ENCODE measurements around the gene MAP4K4.

The MAP4K4 gene

DNA sequence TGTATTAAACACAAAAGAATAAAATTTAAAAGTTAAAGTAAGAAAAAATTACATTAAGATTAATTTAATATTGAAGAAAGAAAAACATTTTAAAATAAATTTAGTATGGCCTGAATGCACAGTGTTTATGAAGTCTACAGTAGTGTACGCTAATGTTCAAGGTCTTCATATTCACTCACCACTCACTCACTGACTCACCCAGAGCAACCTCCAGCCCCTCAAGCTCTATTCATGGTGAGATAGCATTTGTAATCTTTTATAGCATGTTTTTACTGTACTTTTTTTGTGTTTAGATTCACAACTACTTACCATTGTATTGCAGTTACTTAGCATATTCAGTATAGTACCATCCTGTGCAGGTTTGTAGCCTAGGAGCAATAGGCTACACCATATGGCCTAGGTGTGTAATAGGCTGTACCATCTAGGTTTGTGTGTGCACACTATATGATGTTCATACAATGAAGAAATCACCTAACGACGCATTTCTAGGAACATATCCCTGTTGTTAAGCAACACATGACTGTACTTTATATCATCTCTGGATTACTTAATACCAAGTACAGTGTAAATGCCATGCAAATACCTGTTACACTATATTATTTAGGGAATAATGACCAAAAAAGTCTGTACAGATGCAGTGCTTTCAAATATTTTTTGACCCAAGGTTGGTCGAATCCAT, 150.3 kb downstream of the MAP4K4 start:
- no peak for DNase-seq

DNA sequence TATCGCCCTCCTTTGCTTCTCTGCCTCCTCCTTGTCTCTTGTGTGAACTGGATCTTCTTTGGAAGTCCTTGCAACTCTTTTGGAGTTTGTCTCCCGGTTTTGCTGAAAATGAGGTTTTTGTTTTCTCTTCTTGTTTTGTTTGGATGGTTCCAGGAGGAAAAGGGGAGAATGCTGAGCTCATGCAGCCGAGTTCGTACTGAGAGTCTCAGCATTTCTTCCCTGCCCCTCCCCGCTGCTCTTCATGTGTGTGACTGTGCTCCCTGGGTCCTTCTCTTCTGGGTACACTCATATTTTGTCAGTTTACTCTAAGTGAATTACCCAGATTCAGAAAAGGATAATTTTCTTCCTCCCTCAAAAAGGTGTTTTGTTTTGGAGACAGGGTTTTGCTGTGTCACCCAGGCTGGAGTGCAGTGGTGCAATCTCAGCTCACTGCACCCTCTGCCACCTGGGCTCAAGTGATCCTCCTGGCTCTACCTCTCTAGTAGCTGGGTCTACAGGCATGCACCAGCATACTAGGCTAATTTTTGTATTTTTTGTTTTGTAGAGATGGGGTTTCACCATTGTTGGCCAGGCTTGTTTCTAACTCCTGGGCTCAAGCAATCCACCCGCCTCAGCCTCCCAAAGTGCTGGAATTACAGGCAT, 151.4 kb downstream of the MAP4K4 start:
- no peak for DNase-seq

DNA sequence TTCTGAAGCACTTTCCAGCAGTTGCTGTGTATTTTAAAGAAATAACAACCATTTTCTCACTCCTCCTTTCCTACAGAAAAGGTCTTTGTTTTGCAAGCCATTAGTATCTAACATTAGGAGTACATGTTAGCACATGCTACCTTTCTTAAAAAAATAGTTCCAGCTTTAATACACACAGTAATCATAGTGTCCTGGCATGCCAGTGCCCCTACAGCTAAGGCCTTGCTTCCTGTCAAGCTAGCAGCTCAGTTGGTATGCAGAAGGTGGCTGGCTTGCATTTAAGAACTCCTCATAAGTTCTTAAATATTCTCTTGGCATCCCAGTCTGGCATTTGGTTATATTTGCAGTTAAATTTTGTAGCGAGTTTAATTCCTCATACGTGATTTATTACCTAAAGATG, 152.9 kb downstream of the MAP4K4 start:
- DNase-seq = no peak

DNA sequence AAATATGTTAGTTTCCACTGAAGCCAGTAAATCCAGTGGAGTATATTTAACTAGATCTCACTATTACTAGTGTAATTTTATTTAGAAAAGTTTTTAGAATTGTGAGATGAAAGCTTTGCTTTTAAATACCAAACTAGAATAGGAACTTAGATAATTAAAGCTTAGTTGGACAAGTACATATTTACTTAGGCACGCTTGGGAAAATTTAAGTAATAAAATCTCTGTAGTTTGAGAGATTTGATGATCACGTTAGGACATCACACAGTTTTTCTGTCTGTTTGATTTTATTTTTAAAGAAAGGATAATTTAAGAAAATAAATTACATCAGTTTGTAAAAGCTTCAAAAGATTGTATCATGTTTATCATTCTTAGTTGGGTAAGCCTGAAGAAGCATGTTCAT, 153.5 kb downstream of the MAP4K4 start:
- no peak for DNase-seq

DNA sequence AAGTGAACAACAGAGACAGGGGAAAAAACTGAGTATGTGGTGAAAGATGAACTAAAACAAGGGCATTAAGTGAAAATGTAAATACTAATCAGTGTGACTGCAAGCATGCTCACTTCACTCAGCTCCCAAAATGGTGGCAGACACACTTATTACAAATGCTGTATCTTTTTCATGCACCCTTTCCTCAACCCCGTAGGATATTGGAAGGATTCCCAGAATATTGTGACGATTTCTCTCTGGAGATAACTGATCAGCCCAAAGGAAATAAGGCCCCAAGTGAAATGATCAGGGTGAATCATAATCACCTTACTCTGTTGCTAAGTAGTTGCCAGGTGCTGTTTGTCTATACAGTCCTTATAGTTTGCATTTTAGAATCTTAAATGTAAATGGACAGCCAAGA, 155.3 kb downstream of the MAP4K4 start:
- DNase-seq = no peak

DNA sequence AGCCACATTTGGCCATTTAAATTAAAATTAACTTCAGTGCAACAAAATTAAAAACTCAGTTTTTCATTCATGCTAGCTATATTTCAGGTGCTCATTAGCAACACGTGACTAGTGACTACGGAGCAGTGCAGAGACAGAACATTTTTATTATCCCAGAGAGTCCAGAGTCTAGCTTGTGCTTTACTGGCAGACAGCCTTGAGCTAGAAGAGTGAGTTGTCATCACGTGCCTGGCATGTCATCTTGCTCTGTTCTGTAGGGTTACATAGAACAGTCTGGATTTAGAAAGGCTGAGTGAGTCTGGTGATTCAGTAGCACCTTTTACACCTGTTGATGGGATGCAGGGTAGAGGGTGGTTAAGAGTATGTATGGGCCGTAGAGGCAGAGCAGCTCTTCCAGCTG, 157.4 kb downstream of the MAP4K4 start:
- no peak for DNase-seq

DNA sequence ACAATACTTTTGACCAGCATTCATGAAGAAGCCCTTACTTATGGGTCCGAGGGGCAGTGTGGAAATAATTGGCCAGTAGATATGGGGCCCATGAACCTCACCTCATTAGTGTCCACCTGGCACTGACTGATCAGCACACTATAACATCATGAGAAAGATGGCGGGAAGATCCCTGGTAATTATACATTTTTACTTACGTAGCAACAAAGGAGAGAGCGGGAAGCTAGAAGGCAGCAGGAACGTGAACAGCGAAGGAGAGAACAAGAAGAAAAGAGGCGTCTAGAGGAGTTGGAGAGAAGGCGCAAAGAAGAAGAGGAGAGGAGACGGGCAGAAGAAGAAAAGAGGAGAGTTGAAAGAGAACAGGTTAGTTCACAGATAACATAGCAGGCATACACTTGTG, 158.3 kb downstream of the MAP4K4 start:
- no peak for DNase-seq

DNA sequence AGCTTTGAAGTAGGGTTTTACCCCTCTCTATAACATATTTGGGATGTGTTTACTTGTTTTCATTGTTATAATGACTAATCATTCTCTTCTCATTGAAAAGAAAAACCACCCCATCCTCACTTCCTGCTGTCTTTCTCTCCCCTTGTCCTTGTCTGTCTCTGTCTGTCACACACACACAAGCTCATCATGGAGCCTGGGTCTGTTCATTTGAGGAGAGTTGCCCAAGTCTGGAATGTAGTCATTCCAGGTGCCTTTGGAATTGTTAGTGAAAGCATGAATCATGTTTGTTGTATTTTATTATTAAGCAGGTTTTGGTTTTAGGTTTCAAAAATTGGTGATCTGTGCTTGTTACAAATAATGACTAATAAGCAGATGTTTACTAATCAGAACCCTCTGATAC, 160.7 kb downstream of the MAP4K4 start:
- DNase-seq = no peak

DNA sequence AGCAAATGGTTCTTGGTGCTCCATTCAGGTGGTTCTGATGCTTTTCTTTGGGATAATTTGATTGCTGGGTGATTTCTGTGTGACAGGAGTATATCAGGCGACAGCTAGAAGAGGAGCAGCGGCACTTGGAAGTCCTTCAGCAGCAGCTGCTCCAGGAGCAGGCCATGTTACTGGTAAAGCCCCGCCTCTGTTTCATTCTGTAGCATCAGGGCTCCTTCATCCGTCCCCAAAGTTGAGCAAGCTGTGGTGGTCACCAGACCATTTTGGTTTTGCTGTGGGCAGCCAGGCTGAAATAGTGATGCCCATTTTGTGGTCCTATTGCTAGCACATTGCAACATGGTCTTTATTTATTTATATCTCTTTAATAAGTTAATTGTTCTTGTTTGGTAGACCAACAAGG, 161.4 kb downstream of the MAP4K4 start:
- DNase-seq = no peak

DNA sequence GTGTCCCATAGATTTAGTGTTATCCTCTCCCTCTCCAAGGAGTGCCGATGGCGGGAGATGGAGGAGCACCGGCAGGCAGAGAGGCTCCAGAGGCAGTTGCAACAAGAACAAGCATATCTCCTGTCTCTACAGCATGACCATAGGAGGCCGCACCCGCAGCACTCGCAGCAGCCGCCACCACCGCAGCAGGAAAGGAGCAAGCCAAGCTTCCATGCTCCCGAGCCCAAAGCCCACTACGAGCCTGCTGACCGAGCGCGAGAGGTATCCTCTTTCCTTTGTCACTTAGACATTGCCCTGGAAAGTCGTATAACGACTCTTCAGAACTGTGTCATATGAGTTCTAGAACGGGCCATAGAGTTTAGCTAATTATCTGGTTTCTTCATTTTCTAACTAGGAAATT, 162.1 kb downstream of the MAP4K4 start:
- no peak for DNase-seq

DNA sequence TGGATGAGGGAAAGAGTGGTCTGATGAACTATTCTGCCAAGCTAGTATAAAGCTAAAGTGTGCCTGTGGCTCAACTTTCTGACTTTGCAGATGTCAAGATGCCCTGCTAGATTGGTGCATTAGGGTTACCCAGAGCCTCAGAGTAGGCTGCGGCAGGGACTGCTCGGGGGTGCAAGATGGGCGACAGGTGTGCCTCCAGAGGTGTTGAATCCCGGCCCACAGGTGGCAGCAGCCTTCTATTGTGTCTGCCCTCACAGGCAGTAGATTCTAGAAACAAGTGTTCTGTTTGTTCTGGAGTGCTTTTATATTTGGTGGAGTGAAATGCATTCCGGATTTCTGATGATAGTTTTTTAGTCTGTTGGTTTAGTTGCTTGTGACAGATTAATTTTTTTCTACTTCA, 162.7 kb downstream of the MAP4K4 start:
- DNase-seq = no peak

DNA sequence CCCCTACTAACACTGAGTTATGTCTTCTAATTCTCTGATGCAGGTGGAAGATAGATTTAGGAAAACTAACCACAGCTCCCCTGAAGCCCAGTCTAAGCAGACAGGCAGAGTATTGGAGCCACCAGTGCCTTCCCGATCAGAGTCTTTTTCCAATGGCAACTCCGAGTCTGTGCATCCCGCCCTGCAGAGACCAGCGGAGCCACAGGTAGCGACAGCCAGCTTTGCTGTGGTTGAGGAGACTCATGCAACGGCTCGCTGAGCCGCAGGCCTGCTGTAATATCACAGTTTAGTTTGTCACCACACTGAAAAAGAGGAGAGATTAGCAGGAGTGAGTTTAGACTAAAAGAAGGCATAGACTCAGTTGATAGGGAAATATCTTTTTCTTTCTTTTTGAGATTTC, 163.3 kb downstream of the MAP4K4 start:
- DNase-seq = no peak

DNA sequence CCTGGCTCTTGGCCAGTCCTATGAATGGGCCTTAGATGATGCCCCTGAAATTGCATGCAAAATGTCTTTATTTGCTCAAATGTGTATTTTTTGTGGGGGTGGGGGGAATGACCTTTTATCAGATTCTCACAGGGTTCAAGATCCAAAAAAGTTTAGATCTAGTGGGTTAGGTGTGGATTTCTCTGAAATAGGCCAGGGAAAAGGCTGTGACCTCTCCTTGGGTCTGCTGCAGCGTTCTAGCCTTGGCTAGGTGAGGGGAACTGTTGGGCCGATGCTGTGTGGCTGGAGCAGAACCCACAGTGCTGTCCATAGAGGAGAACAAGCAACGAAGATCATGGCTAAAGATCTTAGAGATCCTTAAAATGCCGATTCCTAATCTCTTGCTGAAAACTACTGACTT, 163.9 kb downstream of the MAP4K4 start:
- no peak for DNase-seq

DNA sequence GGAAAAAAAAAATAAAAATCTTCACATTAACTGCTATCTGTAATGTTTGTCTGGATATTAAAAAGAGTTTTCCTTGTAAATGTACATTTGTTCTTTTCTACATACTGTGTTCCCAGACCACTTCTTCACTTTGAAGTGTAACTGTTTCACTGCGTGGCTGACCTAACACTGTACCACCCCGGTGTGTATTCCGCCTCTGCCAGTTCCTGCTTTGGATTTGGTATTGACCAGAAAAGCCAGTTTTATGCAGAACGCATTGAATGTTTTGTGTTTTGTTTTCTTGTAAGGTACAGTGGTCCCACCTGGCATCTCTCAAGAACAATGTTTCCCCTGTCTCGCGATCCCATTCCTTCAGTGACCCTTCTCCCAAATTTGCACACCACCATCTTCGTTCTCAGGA, 166.0 kb downstream of the MAP4K4 start:
- DNase-seq = no peak

DNA sequence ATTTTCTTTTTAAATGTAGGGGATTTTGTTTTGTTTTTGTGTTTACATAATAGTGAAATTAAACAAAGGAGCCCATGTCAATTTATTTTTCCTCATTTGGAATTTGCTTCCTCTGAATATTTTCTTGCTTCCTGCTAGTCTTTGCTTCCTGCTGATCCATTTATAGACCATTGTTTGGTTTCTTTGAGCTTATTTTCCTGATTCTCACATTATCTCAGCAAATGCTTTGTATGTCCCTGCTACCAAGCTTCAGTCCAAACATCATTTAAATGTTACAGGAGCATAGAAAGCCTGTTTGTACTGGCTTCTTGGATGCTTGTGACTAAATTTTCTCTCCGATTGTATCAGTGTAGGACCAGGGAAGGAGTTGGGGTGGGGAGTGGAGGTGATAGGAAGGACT, 166.9 kb downstream of the MAP4K4 start:
- DNase-seq = no peak

DNA sequence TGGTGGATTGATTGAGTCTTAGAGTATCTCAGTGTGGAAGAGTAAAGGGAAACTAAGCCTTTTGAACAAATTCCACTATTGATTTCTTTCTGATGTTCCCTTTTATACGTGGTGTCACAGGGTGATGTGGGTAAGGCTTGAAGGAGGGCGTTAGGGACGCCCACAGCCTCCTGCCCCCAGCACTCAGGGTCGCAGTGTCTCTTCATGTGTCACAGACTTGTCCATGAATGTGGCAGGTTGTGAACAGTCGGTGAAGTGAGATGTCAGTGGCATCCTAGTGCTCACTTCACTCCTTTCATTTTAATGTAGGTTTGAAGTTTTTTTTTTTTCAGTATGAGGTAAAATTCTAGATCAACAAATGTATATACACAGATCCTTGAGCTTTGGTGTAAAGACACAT, 171.0 kb downstream of the MAP4K4 start:
- DNase-seq = no peak

DNA sequence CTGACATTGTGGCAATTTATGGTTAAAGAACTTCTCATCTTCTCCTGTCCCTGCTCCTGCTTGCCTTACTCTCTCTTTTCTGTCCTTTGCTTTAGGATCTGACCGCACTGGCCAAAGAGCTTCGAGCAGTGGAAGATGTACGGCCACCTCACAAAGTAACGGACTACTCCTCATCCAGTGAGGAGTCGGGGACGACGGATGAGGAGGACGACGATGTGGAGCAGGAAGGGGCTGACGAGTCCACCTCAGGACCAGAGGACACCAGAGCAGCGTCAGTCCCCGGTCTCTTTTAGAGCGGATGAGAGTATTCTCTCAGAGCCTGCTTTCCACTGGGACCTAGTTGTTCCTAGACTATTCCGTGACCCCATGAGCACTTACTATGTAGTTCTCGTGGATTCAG, 172.0 kb downstream of the MAP4K4 start:
- no peak for DNase-seq

DNA sequence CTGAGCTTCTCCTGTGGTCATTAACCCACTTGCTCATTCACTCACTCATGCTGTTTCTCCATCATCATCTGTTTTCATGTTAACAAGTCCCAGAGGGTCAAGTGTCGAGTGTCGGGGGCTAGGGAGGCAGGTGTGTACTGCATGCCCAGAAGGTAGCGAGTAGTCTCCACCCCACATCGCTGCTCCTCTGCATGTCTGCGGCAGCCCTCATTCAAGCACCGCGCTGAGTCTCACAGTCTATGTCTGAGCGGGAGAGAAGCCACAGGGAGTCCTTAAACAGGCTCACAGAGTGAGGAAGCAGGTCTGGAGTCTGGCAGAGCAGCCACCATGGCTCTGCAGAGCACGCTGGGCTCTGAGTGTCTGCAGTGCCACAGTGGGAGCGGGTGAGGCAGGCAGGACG, 172.9 kb downstream of the MAP4K4 start:
- DNase-seq = no peak

DNA sequence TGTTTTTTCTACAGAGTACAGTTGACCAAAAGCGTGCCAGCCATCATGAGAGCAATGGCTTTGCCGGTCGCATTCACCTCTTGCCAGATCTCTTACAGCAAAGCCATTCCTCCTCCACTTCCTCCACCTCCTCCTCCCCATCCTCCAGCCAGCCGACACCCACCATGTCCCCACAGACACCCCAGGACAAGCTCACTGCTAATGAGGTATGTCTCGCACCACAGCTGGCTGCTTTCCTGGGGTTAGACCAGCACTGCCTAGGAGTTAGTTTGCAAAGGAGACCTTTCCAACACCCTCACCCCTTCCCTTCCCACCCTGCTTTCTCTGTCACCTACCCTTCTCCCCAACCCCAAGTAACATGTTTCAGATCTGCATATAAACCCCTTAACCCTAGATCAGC, 174.0 kb downstream of the MAP4K4 start:
- DNase-seq = no peak

DNA sequence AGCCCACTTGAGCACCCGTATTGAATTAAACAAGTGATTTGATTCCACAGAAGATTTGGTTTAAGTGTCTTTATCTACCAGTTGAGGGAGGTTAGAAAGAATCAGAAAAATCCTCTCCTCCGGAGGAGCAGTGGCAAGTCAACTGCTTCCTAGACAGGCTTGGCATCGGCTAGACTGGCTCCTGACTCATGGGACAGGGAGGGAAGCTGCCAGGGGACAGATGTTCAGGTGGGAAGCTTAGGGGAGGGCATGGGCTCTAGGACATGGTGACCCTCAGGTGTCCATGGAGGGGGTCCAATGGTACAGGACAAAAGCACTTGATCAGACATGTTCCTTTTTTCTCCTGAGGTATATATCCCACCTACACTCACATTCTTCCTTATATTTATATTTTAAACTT, 175.0 kb downstream of the MAP4K4 start:
- no peak for DNase-seq

DNA sequence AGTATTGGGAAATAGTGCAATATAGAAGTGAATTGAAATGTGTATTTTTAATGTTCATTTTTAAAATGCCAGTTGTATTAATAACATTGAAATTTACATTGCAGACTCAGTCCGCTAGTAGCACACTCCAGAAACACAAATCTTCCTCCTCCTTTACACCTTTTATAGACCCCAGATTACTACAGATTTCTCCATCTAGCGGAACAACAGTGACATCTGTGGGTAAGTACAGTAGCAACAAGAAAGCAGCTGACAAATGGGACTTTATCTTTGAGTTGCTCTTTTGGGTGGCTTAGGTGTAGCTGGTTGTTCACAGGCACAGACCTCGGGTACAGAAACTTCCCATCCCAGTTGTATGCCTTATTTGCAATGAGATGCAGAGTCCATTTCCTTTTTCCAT, 176.0 kb downstream of the MAP4K4 start:
- no peak for DNase-seq

DNA sequence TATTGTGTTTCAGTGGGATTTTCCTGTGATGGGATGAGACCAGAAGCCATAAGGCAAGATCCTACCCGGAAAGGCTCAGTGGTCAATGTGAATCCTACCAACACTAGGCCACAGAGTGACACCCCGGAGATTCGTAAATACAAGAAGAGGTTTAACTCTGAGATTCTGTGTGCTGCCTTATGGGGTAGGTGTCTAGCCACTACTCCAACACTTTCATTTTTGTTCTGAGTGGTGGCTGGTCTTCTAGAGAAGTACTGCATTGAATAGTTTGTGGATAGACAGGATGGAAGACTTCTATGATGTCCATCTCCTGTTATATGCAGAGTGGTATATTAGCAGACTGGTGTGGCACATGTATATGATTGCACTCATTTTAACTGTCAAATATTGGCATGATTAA, 176.6 kb downstream of the MAP4K4 start:
- DNase-seq = no peak

DNA sequence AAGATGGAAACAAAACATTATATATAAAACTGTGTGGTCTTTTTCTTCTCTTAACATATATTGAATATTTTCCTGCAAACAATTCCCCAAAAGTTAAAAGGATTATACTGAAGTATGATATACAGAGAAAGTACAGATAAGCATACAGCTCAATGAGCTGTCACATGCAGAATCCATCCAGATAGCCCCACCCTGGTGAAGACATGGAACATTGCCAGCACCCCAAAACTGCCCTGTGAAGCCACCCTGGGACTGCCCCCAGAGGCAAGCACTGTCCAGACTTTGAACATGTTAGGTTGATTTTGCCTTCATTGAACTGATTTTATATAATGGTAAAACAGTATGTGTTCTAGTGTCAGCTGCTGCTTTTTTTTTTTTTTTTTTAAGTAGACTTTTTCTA, 182.0 kb downstream of the MAP4K4 start:
- no peak for DNase-seq

DNA sequence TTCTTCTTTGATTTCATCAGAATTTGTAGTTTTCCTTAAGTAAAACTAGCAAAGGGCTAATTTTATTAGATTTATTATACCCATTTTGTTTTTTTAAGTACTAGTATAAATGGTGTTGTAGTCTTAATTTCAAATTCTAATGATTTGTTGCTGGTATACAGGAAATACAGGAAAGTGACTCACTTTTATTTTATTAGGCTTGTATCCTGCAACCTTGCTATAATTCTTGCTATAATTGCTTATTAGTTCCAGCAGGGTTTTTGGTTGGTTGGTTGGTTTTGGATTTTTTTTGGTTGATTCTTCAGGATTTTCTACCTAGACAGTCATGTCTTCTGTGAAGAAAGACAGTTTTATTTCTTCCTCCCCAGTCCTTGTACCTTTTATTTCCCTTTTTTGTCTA, 183.6 kb downstream of the MAP4K4 start:
- no peak for DNase-seq

DNA sequence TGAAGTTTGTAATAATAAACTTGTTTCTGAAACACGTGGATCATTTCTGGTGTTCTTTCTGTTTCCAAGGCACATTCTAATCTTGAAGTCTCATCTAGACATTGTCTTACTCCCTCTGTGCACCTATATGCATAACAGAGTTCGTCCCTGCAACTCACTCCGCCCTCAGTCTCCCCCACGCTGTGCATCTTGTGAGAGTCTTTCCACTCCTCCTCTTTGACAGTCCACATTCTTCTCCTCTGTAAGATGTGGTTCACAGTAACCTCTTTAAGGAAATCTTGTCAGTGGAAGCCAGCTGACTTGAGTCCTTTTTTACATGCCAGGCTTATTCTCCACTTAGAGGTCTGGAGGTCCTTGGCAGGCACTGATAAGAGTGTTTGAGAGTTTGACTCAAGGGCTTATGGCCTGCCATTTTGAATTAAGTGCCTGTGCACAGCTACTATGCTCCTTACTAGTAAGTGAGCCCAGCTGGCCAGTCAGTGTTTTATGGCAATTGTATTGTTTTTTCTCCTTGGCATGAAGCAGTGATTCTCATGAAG, 185.3 kb downstream of the MAP4K4 start:
- DNase-seq = no peak

All from cortex of kidney (tissue), 1 donor.